Measurements from ENCODE around the gene MRPS23.

MRPS23 gene

DNA sequence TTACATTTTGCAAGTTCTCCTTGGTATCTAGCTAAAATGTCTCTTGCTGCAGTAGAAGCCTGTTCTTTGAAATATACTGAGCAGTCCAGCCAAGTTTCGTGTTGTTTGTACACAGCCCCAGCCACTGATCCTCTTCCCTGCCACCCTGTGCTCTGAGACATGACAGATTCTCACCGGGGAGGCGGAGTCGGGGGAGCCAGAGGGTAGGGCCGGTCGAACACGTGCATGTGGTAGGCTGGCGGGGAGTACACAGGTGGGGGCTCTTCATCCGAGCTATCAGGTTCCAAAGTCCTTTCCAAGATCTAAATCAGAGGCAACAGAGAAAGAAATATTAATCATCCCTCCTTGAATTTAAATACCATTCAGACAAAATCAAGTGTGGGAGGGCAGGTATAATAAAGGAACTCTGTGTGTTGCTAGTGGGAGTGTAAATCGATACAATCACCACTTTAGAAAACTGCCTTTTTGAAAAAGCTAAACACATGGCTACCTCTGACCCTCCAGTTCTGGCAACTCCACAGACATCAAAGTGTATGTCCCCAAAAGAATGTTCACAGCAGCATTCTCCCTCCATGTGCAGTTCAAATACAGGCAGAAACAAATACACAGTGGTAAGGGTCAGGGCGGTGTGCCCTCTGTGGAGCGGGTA, 29.7 kb upstream of the MRPS23 start:
- Histone ChIP-seq H3K27ac (ENCODE audit: extremely low read depth, low read depth, low read length) (no peak overlapping the region), H3K4me3 (ENCODE audit: low read depth, low read length) (no peak overlapping the region), H3K4me1 (ENCODE audit: control insufficient read depth, insufficient read depth, low read length) (peaks cover 13% of the 10 kb centered on the region), H3K9me3 (ENCODE audit: control insufficient read depth, insufficient read depth, low read depth, low read length) (no peaks in the 10 kb centered on the region), H3K36me3 (ENCODE audit: control insufficient read depth in 2 of 2, insufficient read depth in 1 of 2, low read length in 2 of 2) (peaks cover 0 to 30% of the 10 kb centered on the region in 2 experiments; a peak in 2 of 3 replicates)
- POLR2A ChIA-PET = interaction anchor here (1.3 kb wide), 1 partner anchor 115 kb away, joined by 3 read pairs; no protein-coding TSS in a partner anchor
- TF ChIP-seq, protein P1, sequence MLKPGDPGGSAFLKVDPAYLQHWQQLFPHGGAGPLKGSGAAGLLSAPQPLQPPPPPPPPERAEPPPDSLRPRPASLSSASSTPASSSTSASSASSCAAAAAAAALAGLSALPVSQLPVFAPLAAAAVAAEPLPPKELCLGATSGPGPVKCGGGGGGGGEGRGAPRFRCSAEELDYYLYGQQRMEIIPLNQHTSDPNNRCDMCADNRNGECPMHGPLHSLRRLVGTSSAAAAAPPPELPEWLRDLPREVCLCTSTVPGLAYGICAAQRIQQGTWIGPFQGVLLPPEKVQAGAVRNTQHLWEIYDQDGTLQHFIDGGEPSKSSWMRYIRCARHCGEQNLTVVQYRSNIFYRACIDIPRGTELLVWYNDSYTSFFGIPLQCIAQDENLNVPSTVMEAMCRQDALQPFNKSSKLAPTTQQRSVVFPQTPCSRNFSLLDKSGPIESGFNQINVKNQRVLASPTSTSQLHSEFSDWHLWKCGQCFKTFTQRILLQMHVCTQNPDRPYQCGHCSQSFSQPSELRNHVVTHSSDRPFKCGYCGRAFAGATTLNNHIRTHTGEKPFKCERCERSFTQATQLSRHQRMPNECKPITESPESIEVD (tag by site-specific recombination; IDR thresholded peaks at IDR 0.05) = 0 out of 2 replicates have a peak, but pooled peaks have one; percentile 27
- no peak for TF ChIP-seq ZFP37 (tag by site-specific recombination; IDR thresholded peaks at IDR 0.05)
- TF ChIP-seq ZNF335 (tag by site-specific recombination; conservative IDR thresholded peaks at IDR 0.05) = peak; percentile 39; the same call in 1 of the 2 replicates
- peak; percentile 51 for TF ChIP-seq ZBTB17 (tag by site-specific recombination; IDR thresholded peaks at IDR 0.05)
- no peak for TF ChIP-seq ZNF341 (tag by site-specific recombination; IDR thresholded peaks at IDR 0.05; ENCODE audit: low read depth)
- TF ChIP-seq SP3 (tag by site-specific recombination; IDR thresholded peaks at IDR 0.05) = no peak
- no peak for TF ChIP-seq ZNF10 (tag by site-specific recombination; IDR thresholded peaks at IDR 0.05)
- no peak for TF ChIP-seq MEIS1 (CRISPR knock-in tag; IDR thresholded peaks at IDR 0.05; ENCODE audit: borderline replicate concordance)
- TF ChIP-seq ZIC2 (tag by site-specific recombination; IDR thresholded peaks at IDR 0.05) = peak; percentile 67
- no peak for TF ChIP-seq ZNF514 (tag by site-specific recombination; IDR thresholded peaks at IDR 0.05)
- peak; percentile 73 for TF ChIP-seq GLIS1 (tag by site-specific recombination; IDR thresholded peaks at IDR 0.05)
- 0 out of 2 replicates have a peak, but pooled peaks have one; percentile 37 for TF ChIP-seq WT1 (tag by site-specific recombination; IDR thresholded peaks at IDR 0.05)
- peak; percentile 68 for TF ChIP-seq SCRT2 (tag by site-specific recombination; IDR thresholded peaks at IDR 0.05)
- TF ChIP-seq, protein P2, sequence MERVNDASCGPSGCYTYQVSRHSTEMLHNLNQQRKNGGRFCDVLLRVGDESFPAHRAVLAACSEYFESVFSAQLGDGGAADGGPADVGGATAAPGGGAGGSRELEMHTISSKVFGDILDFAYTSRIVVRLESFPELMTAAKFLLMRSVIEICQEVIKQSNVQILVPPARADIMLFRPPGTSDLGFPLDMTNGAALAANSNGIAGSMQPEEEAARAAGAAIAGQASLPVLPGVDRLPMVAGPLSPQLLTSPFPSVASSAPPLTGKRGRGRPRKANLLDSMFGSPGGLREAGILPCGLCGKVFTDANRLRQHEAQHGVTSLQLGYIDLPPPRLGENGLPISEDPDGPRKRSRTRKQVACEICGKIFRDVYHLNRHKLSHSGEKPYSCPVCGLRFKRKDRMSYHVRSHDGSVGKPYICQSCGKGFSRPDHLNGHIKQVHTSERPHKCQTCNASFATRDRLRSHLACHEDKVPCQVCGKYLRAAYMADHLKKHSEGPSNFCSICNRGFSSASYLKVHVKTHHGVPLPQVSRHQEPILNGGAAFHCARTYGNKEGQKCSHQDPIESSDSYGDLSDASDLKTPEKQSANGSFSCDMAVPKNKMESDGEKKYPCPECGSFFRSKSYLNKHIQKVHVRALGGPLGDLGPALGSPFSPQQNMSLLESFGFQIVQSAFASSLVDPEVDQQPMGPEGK (tag by site-specific recombination; IDR thresholded peaks at IDR 0.05) = peak; percentile 60
- TF ChIP-seq ZNF677 (tag by site-specific recombination; IDR thresholded peaks at IDR 0.05) = no peak
- CTCF ChIA-PET = interaction anchor here (0.6 to 6.5 kb wide), 7 partner anchors 9 to 209 kb away, joined by 3 to 95 read pairs (median 4); no protein-coding TSS in a partner anchor

DNA sequence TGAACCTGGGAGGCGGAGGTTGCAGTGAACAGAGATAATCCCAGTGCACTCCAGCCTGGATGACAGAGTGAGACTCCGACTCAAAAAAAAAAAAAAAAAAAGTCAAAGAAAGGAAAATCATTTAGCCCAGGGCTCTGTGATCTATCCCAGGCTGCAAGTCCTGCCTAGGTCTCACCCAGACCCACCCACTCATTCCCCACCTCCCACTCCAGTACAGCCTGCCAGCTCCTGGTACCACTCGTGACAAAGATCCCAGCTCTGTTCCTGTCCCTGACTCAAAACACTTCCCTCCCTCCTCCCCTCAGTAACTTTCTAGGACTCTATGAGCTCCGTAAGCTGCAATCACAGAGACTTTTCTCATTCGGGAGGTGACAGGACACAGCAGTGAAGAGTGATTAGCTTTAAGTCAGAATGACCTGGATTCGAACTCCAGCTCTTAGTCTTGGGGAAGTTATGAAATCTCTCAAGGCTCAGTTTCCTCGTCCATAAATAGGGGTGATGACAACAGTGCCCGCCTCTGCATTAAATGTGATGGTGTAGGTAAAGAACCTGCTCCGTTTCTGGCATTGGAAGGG, 28.0 kb upstream of the MRPS23 start:
- Histone ChIP-seq H3K4me1 (ENCODE audit: control insufficient read depth, insufficient read depth, low read length) (peaks cover 21% of the 10 kb centered on the region), H3K9me3 (ENCODE audit: control insufficient read depth, insufficient read depth, low read depth, low read length) (no peaks in the 10 kb centered on the region), H3K36me3 (ENCODE audit: control insufficient read depth in 2 of 2, insufficient read depth in 1 of 2, low read length in 2 of 2) (peaks cover 0 to 31% of the 10 kb centered on the region in 2 experiments; a peak in 2 of 3 replicates), H3K4me3 (ENCODE audit: low read depth, low read length) (no peak overlapping the region), H3K27ac (ENCODE audit: extremely low read depth, low read depth, low read length) (no peak overlapping the region)
- ChIA-PET CTCF (interaction anchor here (0.6 to 6.5 kb wide), 10 partner anchors 10 to 491 kb away, joined by 3 to 95 read pairs (median 7); no protein-coding TSS in a partner anchor), POLR2A (interaction anchor here (0.7 to 1.2 kb wide), 5 partner anchors 13 to 270 kb away, joined by 3 to 8 read pairs (median 4); partner anchors contain the start of gene CUEDC1)
- TF ChIP-seq, protein P3, sequence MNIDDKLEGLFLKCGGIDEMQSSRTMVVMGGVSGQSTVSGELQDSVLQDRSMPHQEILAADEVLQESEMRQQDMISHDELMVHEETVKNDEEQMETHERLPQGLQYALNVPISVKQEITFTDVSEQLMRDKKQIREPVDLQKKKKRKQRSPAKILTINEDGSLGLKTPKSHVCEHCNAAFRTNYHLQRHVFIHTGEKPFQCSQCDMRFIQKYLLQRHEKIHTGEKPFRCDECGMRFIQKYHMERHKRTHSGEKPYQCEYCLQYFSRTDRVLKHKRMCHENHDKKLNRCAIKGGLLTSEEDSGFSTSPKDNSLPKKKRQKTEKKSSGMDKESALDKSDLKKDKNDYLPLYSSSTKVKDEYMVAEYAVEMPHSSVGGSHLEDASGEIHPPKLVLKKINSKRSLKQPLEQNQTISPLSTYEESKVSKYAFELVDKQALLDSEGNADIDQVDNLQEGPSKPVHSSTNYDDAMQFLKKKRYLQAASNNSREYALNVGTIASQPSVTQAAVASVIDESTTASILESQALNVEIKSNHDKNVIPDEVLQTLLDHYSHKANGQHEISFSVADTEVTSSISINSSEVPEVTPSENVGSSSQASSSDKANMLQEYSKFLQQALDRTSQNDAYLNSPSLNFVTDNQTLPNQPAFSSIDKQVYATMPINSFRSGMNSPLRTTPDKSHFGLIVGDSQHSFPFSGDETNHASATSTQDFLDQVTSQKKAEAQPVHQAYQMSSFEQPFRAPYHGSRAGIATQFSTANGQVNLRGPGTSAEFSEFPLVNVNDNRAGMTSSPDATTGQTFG (tag by site-specific recombination; IDR thresholded peaks at IDR 0.05; ENCODE audit: borderline replicate concordance) = no peak
- no peak for TF ChIP-seq ZNF391 (tag by site-specific recombination; IDR thresholded peaks at IDR 0.05; ENCODE audit: borderline replicate concordance, low read depth)
- TF ChIP-seq ZNF157 (tag by site-specific recombination; IDR thresholded peaks at IDR 0.05) = no peak
- TF ChIP-seq, protein P4, sequence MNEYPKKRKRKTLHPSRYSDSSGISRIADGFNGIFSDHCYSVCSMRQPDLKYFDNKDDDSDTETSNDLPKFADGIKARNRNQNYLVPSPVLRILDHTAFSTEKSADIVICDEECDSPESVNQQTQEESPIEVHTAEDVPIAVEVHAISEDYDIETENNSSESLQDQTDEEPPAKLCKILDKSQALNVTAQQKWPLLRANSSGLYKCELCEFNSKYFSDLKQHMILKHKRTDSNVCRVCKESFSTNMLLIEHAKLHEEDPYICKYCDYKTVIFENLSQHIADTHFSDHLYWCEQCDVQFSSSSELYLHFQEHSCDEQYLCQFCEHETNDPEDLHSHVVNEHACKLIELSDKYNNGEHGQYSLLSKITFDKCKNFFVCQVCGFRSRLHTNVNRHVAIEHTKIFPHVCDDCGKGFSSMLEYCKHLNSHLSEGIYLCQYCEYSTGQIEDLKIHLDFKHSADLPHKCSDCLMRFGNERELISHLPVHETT (tag by site-specific recombination; IDR thresholded peaks at IDR 0.05) = no peak
- no peak for TF ChIP-seq ZNF37A (tag by site-specific recombination; IDR thresholded peaks at IDR 0.05)
- TF ChIP-seq ZFHX2 (tag by site-specific recombination; conservative IDR thresholded peaks at IDR 0.05) = peak; percentile 91
- no peak for TF ChIP-seq ZNF660 (tag by site-specific recombination; IDR thresholded peaks at IDR 0.05)
- TF ChIP-seq ZNF549 (tag by site-specific recombination; IDR thresholded peaks at IDR 0.05) = no peak
- no peak for TF ChIP-seq OSR2 (tag by site-specific recombination; IDR thresholded peaks at IDR 0.05)
- TF ChIP-seq ZEB2 (tag by site-specific recombination; IDR thresholded peaks at IDR 0.05) = no peak
